IMR-90 (cell line): ENCODE data around the gene SLC12A7. TPM values are rescaled to one million over a fixed set of nuclear protein-coding genes. Genes with fewer than 3 reads are reported as not detected.

Experiments used
- ATAC-seq: fragments of 200-7000 bp; cut with Tn5 transposase; 2 replicates; pipeline ENCODE4 v1.9.1; 2020; ENCODE audit warnings: low read depth, mild to moderate bottlenecking, moderate library complexity
- BruUV-seq: library from RNA; stranded (reverse); fragments of 400-500 nt; replicated peaks from 2 replicates; lab custom pipeline; 2021; lab: Mats Ljungman, UMichigan
- CTCF ChIA-PET: fragments of 300-600 bp; formaldehyde crosslinking; extraction: SDS; loops from one replicate; lab custom pipeline; 2021; ENCODE audit warnings: antibody characterized with exemption; lab: Yijun Ruan, JAX
- POLR2A ChIA-PET: fragments of 300-600 bp; sonication (Branson Sonifier 250); formaldehyde crosslinking; loops from one replicate; lab custom pipeline; 2022; ENCODE audit warnings: antibody characterized with exemption; ENCODE audit not compliant: unreplicated experiment; lab: Charles Lee
- DNase-seq: peaks from one replicate; pipeline ENCODE4 v3.0.0; 2013
- H2AFZ ChIP-seq: replicated peaks from 2 replicates; pipeline ENCODE3; 2013; ENCODE audit warnings: low read length, mild to moderate bottlenecking; ENCODE audit not compliant: poor library complexity
- H2AK5ac ChIP-seq: 2 replicates; pipeline ENCODE4 v1.6.1; 2013; ENCODE audit warnings: low read depth, low read length, inconsistent platforms
- H2AK9ac ChIP-seq: replicated peaks from 2 replicates; pipeline ENCODE3; 2013; ENCODE audit warnings: mild to moderate bottlenecking, low read depth, low read length, moderate library complexity; ENCODE audit not compliant: poor library complexity
- H2BK120ac ChIP-seq: 2 replicates; pipeline ENCODE4 v1.6.1; 2013; ENCODE audit warnings: low read depth, low read length, inconsistent platforms
- H2BK15ac ChIP-seq: 3 replicates; pipeline ENCODE4 v1.6.1; 2013; ENCODE audit warnings: low read depth, low read length, inconsistent platforms
- H2BK20ac ChIP-seq: 2 replicates; pipeline ENCODE4 v1.6.1; 2013; ENCODE audit warnings: low read depth, mild to moderate bottlenecking, inconsistent platforms, low read length, moderate library complexity
- H2BK5ac ChIP-seq: 2 replicates; pipeline ENCODE4 v1.6.1; 2013; ENCODE audit warnings: mild to moderate bottlenecking, low read depth, low read length, inconsistent platforms; ENCODE audit not compliant: poor library complexity, severe bottlenecking
- H3K14ac ChIP-seq: replicated peaks from 2 replicates; pipeline ENCODE4 v1.6.1; 2013; ENCODE audit warnings: low read depth, low read length, inconsistent platforms
- H3K18ac ChIP-seq: 2 replicates; pipeline ENCODE4 v1.6.1; 2013; ENCODE audit warnings: low read depth, low read length, control low read depth
- H3K23ac ChIP-seq: 2 replicates; pipeline ENCODE4 v1.6.1; 2013; ENCODE audit warnings: low read depth, low read length, inconsistent platforms
- H3K27ac ChIP-seq: 2 replicates; pipeline ENCODE4 v1.5.1; 2013; ENCODE audit warnings: mild to moderate bottlenecking, control low read depth, low read length; ENCODE audit not compliant: insufficient read depth
- H3K27me3 ChIP-seq: 2 replicates; pipeline ENCODE4 v1.6.1; 2013; ENCODE audit warnings: low read length; ENCODE audit not compliant: control insufficient read depth, insufficient read depth
- H3K36me3 ChIP-seq: 2 replicates; pipeline ENCODE4 v1.6.1; 2013; ENCODE audit warnings: low read length, mixed read lengths; ENCODE audit not compliant: control insufficient read depth, insufficient read depth
- H3K4ac ChIP-seq: 2 replicates; pipeline ENCODE4 v1.6.1; 2013; ENCODE audit warnings: low read depth, low read length, inconsistent platforms
- H3K4me1 ChIP-seq: 2 replicates; pipeline ENCODE4 v1.6.1; 2013; ENCODE audit warnings: low read length, mixed read lengths; ENCODE audit not compliant: control insufficient read depth, insufficient read depth
- H3K4me2 ChIP-seq: 2 replicates; pipeline ENCODE4 v1.6.1; 2013; ENCODE audit warnings: low read depth, mild to moderate bottlenecking, control low read depth, low read length, moderate library complexity
- H3K4me3 ChIP-seq: 2 replicates; pipeline ENCODE4 v1.5.1; 2013; ENCODE audit warnings: low read depth, mild to moderate bottlenecking, control low read depth, low read length, moderate library complexity; ENCODE audit not compliant: insufficient read depth
- H3K56ac ChIP-seq: 2 replicates; pipeline ENCODE4 v1.6.1; 2013; ENCODE audit warnings: low read length, inconsistent platforms; ENCODE audit not compliant: insufficient read depth; ENCODE audit errors: extremely low read depth
- H3K79me1 ChIP-seq, 2 experiments: 2 replicates each; pipeline ENCODE4 v1.6.1; 2013; ENCODE audit warnings: low read length in 2 of 2, inconsistent platforms in 1 of 2, low read depth in 1 of 2
- H3K9ac ChIP-seq: 2 replicates; pipeline ENCODE4 v1.6.1; 2013; ENCODE audit warnings: low read depth, low read length, control low read depth
- H3K9me1 ChIP-seq: 2 replicates; pipeline ENCODE4 v1.6.1; 2013; ENCODE audit warnings: low read length, inconsistent platforms; ENCODE audit not compliant: insufficient read depth
- H3K9me3 ChIP-seq: 2 replicates; pipeline ENCODE4 v1.6.1; 2013; ENCODE audit warnings: low read length; ENCODE audit not compliant: control insufficient read depth, insufficient read depth
- H4K20me1 ChIP-seq: 2 replicates; pipeline ENCODE4 v1.6.1; 2013; ENCODE audit warnings: low read length, inconsistent platforms; ENCODE audit not compliant: insufficient read depth
- H4K5ac ChIP-seq: 2 replicates; pipeline ENCODE4 v1.6.1; 2013; ENCODE audit warnings: mild to moderate bottlenecking, low read depth, low read length, control low read depth
- H4K8ac ChIP-seq, 2 experiments: 2 replicates each; pipeline ENCODE4 v1.6.1; 2013; ENCODE audit warnings: low read depth in 2 of 2, low read length in 2 of 2, control low read depth in 1 of 2, inconsistent platforms in 1 of 2
- H4K91ac ChIP-seq: 2 replicates; pipeline ENCODE4 v1.6.1; 2013; ENCODE audit warnings: low read depth, low read length, inconsistent platforms; ENCODE audit not compliant: insufficient read depth
- BHLHE40 ChIP-seq: fragments of 150-350 bp; IDR thresholded peaks from 2 replicates; pipeline ENCODE4 v1.6.1; 2016; ENCODE audit warnings: mild to moderate bottlenecking, low read depth, low read length
- CEBPB ChIP-seq: IDR thresholded peaks from 2 replicates; pipeline ENCODE4 v1.6.1; 2012; ENCODE audit warnings: low read depth, low read length, improper control_type of control experiment
- CHD1 ChIP-seq: IDR thresholded peaks from 2 replicates; pipeline ENCODE4 v1.6.1; 2012; ENCODE audit warnings: low read depth, low read length, improper control_type of control experiment
- ELK1 ChIP-seq: fragments of 150-350 bp; IDR thresholded peaks from 2 replicates; pipeline ENCODE4 v1.6.1; 2016; ENCODE audit warnings: low read depth, mild to moderate bottlenecking, low read length, moderate library complexity, borderline replicate concordance
- FOS ChIP-seq: fragments of 150-350 bp; IDR thresholded peaks from 2 replicates; pipeline ENCODE4 v1.6.1; 2016; ENCODE audit warnings: low read depth, low read length
- MAFK ChIP-seq: IDR thresholded peaks from 2 replicates; pipeline ENCODE4 v1.6.1; 2012; ENCODE audit warnings: low read depth, low read length, improper control_type of control experiment
- MXI1 ChIP-seq: IDR thresholded peaks from 2 replicates; pipeline ENCODE4 v1.6.1; 2012; ENCODE audit warnings: low read depth, mild to moderate bottlenecking, low read length, moderate library complexity, borderline replicate concordance
- NFE2L2 ChIP-seq: fragments of 150-350 bp; IDR thresholded peaks from 2 replicates; pipeline ENCODE4 v1.6.1; 2016; ENCODE audit warnings: low read depth, mild to moderate bottlenecking, low read length
- POLR2A ChIP-seq: IDR thresholded peaks from 2 replicates; pipeline ENCODE4 v1.6.1; 2012; ENCODE audit warnings: mild to moderate bottlenecking, low read depth, low read length
- RAD21 ChIP-seq: IDR thresholded peaks from 2 replicates; pipeline ENCODE4 v1.6.1; 2012; ENCODE audit warnings: low read length, improper control_type of control experiment
- RFX5 ChIP-seq: IDR thresholded peaks from 2 replicates; pipeline ENCODE4 v1.8.0; 2012; ENCODE audit warnings: low read depth, mild to moderate bottlenecking, low read length, moderate library complexity
- SMC3 ChIP-seq: fragments of 150-350 bp; IDR thresholded peaks from 2 replicates; pipeline ENCODE4 v1.6.1; 2016; ENCODE audit warnings: low read depth, mild to moderate bottlenecking, antibody characterized with exemption, low read length, moderate library complexity
- USF2 ChIP-seq: fragments of 150-350 bp; IDR thresholded peaks from 2 replicates; pipeline ENCODE4 v1.6.1; 2017; ENCODE audit warnings: mild to moderate bottlenecking, antibody characterized with exemption, low read length, low read depth
- WGBS, 2 experiments: methylation state at CpG; one replicate each; pipeline versions ENCODE4 v1.1.5 to v1.1.7; 2013; ENCODE audit warnings: missing lambda C conversion rate in 2 of 2; ENCODE audit not compliant: insufficient read length in 1 of 2; ENCODE audit errors: extremely low coverage in 2 of 2; 5-methylcytosine and 5-hydroxymethylcytosine counted together
- dilution Hi-C: fragments of 300-500 bp; cut with HindIII; formaldehyde crosslinking; loops from one replicate; pipeline ENCODE4 v1.14.3; 2018; ENCODE audit warnings: low sequenced_read_pairs; ENCODE audit not compliant: unreplicated experiment
- in situ Hi-C: fragments of 300-500 bp; cut with MboI; formaldehyde crosslinking; loops from 3 replicates; pipeline ENCODE4 v1.14.3; 2019; ENCODE audit warnings: low sequenced_read_pairs, inconsistent platforms, mixed read lengths
- intact Hi-C: fragments of 100-400 bp; cut with micrococcal nuclease; formaldehyde crosslinking; loops from 2 replicates; pipeline ENCODE4 v1.10.0; 2022
- polyA plus RNA-seq, 3 experiments: library from polyadenylated mRNA; depleted of rRNA; stranded (reverse); fragments of >200 nt; gene quantifications; 2 replicates each; pipeline ENCODE4 v1.2.3, GENCODE V29; 2012; ENCODE audit warnings: low replicate concordance in 1 of 3
- total RNA-seq: library from RNA; depleted of rRNA; stranded (reverse); fragments of >200 nt; gene quantifications from 2 replicates; pipeline ENCODE4 v1.2.3, GENCODE V29; 2012

SLC12A7 gene
- total and polyA plus RNA-seq, 2 of the 4 experiments (the other 2 are of a cell fraction), result 3.0 to 6.1 TPM

- no peak overlapping the region for H3K23ac ChIP-seq
- H4K5ac ChIP-seq, result no peak overlapping the region
- no peak overlapping the region for H3K4me3 ChIP-seq
- H2AFZ ChIP-seq, result no peak overlapping the region
- no peaks in the 10 kb centered on the region for H3K9me3 ChIP-seq
- H3K36me3 ChIP-seq, result peaks cover 9% of the 10 kb centered on the region; the same call in 1 of the 2 replicates
- no peak overlapping the region for H2AK5ac ChIP-seq
- dilution Hi-C loops (no loop called here), intact Hi-C loops (no loop called here), in situ Hi-C loops (no loop called here)
- H2BK20ac ChIP-seq, result no peak overlapping the region
- H3K4me1 ChIP-seq, result no peaks in the 10 kb centered on the region
- no peak overlapping the region for H2BK15ac ChIP-seq
- H3K56ac ChIP-seq, result no peak overlapping the region
- no peak overlapping the region for H3K18ac ChIP-seq
- H3K79me1 ChIP-seq, result no peaks in the 10 kb centered on the region
- POLR2A ChIA-PET, result no interaction called here
- H2AK9ac ChIP-seq, result no peak overlapping the region
- TF ChIP-seq USF2, result no peak
- TF ChIP-seq ELK1, result no peak
- no peak for TF ChIP-seq SMC3
- no peak for TF ChIP-seq FOS
- TF ChIP-seq BHLHE40, result no peak
- TF ChIP-seq NFE2L2, result no peak
- TF ChIP-seq MAFK, result no peak
- TF ChIP-seq POLR2A, result no peak
- TF ChIP-seq CHD1, result no peak
- TF ChIP-seq RFX5, result no peak
- no peak for TF ChIP-seq CEBPB
- no peak for TF ChIP-seq RAD21
- no peak for TF ChIP-seq MXI1
- H3K9ac ChIP-seq, result no peak overlapping the region
- H3K27ac ChIP-seq, result no peak overlapping the region
- no peak overlapping the region for H2BK120ac ChIP-seq
- no peak overlapping the region for H3K4me2 ChIP-seq
- whole genome bisulfite sequencing, 2 experiments, result 71% methylated on average over 21 of the region's 26 CpGs; no CpG with 5 or more reads in 1 of the 2 experiments
- H3K9me1 ChIP-seq, result no peaks in the 10 kb centered on the region
- no TSS peak for BruUV-seq
- no peak overlapping the region for H2BK5ac ChIP-seq
- no peak overlapping the region for H4K8ac ChIP-seq
- no peak overlapping the region for H3K14ac ChIP-seq
- CTCF ChIA-PET, result no interaction called here
- DNase-seq, result no peak
- H4K91ac ChIP-seq, result no peak overlapping the region
- ATAC-seq, result no peak
- H3K27me3 ChIP-seq, result no peaks in the 10 kb centered on the region
- no peaks in the 10 kb centered on the region for H4K20me1 ChIP-seq
- no peak overlapping the region for H3K4ac ChIP-seq
These were observed 18.5 kb downstream of the SLC12A7 start for GRCh38 chr5:1093361-1093760.
